Cardiac septum (tissue), 1 donor: Measurements from ENCODE around the gene MAGOH. TPM values are rescaled to one million over a fixed set of nuclear protein-coding genes. Genes with fewer than 3 reads are reported as not detected.
"Not testable (repeated sequence)": the region's sequence is repeated elsewhere in the genome, so short reads cannot be mapped to it uniquely, and the experiment has no call there.

ENCODE experiments used
- DNase-seq: peaks from one replicate; pipeline ENCODE4 v3.0.0-alpha.2; 2020; ENCODE audit warnings: low spot score
- intact Hi-C: fragments of 100-400 bp; cut with DNase I; formaldehyde crosslinking; loops from one replicate; pipeline ENCODE4 v1.14.0; 2022
- total RNA-seq: library from RNA; stranded (reverse); fragmentation: NEBNext Ultra II Directional; extraction: Animal tissue kit (Norgen Biotek cat#: 25700); gene quantifications from one replicate; pipeline ENCODE4 v1.2.1, GENCODE V29; 2021
- donor health status: DM: no; HTN: no; CAD: no.

The MAGOH gene
- total RNA-seq, 1 donor from 2014 or later: 21.9 TPM

DNA sequence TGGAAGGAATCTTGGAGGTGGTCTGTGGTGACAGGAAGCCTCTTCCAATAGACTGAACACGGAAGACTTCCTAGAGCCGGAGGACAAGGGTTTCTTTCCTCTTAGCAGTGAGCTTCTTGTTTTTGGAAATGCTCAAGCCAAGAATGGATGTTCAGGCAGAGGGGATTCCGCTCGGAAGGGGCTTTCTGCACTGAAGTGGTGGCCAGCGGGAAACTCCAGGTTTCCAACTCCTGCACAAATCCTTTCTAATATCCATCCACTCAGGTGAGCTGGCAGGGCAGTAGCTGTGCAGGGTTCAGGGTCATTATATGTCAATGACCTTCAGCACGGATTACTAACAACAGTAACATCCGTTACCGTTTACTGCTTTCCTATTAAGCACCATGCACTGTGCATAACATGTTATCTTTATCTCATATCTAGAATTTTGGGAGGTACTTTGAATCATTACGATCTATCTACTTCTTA lies 42.3 kb downstream of the MAGOH start:
- intact Hi-C loops: no loop called here
- no peak for DNase-seq

DNA sequence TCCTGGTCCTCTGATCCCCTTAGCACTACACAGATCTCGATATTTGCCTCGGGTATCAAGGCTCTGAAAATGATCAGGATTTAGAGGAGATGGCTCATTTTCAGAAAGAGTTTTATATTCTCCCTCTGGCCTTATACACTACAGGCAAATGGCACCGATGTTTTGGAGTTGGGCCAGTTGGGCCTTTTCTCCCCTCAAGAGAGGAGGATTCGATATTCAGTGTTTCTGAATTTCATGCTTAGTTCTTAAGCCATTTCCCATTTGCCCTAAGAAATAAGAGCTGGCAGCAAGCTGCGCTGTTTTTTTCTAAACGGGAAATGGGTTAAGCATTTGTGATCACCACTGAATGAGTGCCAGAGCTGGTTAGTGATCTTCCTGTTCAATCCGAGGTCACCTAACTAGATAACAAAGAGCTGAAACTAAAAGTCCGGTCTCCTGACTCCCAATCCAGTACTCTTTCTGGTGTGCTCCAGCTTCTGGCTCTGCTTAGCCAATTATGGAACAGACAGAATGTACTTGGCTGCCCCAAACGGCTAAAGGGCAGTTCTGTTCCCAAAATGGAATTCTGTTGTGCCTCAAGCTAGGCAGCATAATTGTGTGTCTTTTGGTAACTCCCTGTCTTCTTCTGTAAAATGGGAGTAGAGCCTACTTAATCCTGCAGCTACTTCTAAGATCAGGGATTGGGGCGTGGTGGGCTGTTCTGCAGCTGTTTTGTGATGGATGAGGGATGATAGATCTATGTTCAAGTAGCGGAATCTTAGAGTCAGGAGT lies 42.9 kb downstream of the MAGOH start:
- intact Hi-C loops: no loop called here
- no peak for DNase-seq

DNA sequence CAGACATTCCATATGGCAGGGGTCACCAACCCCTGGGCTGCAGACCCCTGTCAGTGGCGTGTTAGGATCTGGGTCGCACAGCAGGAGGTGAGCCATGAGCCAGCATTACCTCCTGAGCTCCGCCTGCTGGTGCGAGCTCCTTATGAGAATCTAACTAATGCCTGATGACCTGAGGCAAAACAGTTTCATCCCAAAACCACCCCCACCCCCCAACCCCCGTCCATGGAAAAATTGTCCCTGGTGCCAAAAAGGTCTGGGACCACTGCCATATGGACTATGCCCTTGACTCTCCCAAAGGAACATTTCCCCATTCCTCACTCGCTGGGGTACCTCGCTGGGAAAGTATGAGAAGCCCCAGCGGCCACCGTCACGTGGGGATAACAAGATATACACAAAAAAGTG lies 48.1 kb downstream of the MAGOH start:
- intact Hi-C loops: no loop called here
- no peak for DNase-seq

DNA sequence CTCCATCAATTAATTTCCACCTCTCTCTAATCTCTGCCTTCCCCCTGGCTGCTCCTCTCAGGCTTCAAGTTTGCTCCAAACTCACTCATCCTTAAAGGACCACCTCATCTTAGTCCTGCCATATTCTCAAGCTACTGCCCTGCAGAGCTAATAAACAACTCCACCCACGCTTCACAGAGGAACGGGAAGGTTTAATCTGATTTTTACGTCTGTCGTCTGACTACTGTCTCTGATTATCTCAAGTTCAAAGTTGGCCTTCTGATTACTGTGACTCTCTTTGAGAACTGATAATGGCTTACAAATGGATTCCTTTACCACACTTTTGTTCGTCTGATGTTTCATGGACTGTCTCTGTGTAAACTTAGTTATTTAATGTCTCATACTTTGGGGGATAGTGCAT lies 49.3 kb downstream of the MAGOH start:
- no peak for DNase-seq
- intact Hi-C loops: loop anchor here (10.0 kb wide), 2 partner anchors 354 to 484 kb away; no protein-coding TSS in a partner anchor

- DNase-seq: no peak
- intact Hi-C loops: loop anchor here (10.0 kb wide), 2 partner anchors 353 to 483 kb away; no protein-coding TSS in a partner anchor
These were observed 50.2 kb downstream of the MAGOH start for GRCh38 chr1:53188099-53188498.

DNA sequence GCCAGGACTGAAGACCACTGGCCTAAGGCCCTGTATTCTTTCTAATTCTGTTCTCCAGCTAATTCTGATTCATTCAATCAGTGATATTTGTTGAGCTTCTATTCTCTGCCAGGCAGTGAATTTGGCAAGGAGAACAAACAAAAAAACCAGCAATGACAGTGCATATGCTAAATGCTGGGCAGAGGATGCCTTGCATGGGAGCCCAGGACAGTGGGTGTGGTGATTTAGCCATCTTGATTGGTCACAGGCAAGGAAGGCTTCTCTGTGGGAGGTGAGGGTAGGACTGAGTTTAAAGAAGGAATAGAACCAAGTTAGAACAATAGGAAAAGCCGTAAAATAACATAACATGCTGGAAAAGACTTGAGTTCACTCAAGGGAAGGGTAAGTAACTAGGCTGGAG lies 50.9 kb downstream of the MAGOH start:
- intact Hi-C loops: loop anchor here (10.0 kb wide), 2 partner anchors 353 to 483 kb away; no protein-coding TSS in a partner anchor
- DNase-seq: no peak

GRCh38 chr1:53186533-53186932 lies 51.8 kb downstream of the MAGOH start:
- intact Hi-C loops: loop anchor here (10.0 kb wide), 2 partner anchors 352 to 482 kb away; no protein-coding TSS in a partner anchor
- DNase-seq: no peak

DNA sequence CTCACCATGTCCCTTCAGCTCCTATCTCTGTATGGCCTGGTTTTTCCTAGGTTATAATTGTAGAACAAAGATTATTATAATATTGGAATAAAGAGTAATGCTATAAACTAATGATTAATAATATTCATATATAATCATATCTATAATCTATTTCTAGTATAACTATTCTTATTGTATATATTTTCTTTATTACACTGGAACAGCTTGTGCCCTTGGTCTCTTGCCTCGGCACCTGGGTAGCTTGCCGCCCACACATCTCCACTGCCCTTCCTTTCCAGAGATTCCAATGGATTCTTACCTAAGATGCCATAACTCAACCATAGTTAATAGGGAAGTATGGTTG lies 52.4 kb downstream of the MAGOH start:
- not testable (repeated sequence) for DNase-seq
- intact Hi-C loops: loop anchor here (10.0 kb wide), 2 partner anchors 351 to 481 kb away; no protein-coding TSS in a partner anchor

DNA sequence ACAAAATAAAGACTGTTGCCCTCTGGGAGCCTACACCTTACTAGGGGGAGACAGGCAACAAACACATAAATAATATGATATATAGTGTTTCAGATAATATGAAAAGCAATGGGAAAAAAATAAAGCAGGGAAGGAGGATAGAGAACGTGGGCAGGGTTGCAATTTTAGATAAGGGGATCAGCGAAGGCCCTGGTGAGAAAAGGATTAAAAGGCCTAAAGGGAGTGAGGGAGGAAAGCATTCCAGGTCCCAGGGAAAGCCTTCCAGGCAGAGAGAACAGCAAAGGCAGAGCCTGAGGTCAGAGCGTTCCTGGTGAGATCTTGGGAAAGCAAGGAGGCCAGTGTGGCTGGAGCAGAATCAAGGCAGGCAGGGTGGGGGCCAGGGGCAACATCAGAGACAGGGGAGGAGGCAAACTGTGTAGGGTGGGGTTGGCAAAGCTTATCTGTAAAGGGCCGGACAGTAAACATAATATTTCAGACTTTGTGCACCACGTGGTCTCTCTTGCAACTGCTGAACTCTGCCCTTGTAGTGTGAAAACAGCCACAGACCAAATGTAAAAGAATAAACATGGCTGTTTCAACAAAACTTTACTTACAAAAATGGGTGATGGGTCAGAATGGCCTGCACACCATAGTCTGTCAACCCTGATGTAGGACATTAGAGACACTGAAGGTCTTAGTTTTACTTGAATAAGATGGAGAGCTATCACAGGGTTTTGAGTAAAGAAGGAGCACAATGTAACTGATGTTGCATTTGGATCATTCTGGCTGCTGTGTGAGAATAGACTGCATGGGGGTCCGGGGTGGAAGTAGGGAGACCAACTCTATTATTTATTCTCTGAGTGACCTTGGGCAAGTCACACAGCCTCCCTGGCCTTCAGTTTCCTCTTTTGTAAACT lies 55.0 kb downstream of the MAGOH start:
- no peak for DNase-seq
- intact Hi-C loops: loop anchor here (5.0 to 10.0 kb wide), 3 partner anchors 116 to 479 kb away; no protein-coding TSS in a partner anchor

DNA sequence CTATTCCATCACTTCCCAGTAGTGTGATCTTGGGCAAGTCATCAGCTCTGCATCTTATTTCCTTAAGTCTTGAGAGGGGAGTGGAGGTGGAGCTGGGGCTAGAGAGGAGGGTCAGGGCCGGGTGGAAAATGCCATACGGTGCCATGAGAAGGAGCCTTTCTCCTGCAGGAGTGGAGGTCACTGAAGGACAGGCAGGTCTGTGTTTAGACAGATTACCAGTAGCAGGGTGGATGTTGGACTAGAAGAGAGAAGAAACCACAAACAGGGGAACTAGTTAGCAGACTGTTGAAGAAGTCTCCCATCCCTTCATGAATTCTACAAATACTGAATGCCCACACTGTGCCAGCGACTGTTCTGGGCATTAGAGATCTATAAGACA lies 55.6 kb downstream of the MAGOH start:
- intact Hi-C loops: loop anchor here (5.0 to 10.0 kb wide), 3 partner anchors 115 to 478 kb away; no protein-coding TSS in a partner anchor
- DNase-seq: no peak

DNA sequence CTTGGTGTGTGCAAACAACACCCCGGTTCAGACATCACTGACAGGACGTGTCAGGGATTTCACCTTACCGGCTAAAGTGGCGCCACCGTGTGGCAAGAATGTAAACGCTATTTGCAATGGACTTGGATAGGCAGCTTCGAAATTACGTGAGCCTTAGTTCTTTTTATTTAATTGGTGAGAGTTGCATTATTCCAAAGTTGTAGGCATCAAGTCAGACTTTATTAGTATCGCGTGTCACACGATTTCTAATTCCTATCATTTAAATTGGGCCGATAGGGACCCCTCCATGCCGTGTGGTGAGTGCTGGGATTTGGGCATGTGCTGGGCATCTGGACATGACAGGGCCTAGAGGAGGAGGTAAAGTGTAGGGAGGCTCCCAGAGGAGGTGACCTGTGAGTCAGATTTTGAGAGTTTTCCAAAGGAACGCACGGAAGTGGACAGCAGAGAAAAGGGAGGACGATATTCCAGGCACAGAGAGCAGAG lies 56.2 kb downstream of the MAGOH start:
- intact Hi-C loops: loop anchor here (5.0 to 10.0 kb wide), 3 partner anchors 115 to 477 kb away; no protein-coding TSS in a partner anchor
- peak; percentile 92 for DNase-seq

- intact Hi-C loops: loop anchor here (5.0 to 10.0 kb wide), 3 partner anchors 114 to 476 kb away; no protein-coding TSS in a partner anchor
- no peak for DNase-seq
These were observed 57.4 kb downstream of the MAGOH start for GRCh38 chr1:53180951-53181350.

- no peak for DNase-seq
- intact Hi-C loops: loop anchor here (5.0 to 10.0 kb wide), 3 partner anchors 113 to 475 kb away; no protein-coding TSS in a partner anchor
These were observed 58.1 kb downstream of the MAGOH start for GRCh38 chr1:53180226-53180625.

Other genes with a start within 250 kb of the MAGOH start
- 19.4 TPM for gene PODN, start 176.3 kb downstream of the MAGOH start, total RNA-seq
- 0.43 TPM for gene SLC1A7, start 95.9 kb downstream of the MAGOH start, total RNA-seq
- gene CPT2, start 41.7 kb downstream of the MAGOH start, total RNA-seq: 20.4 TPM
- gene CZIB, start 17.9 kb downstream of the MAGOH start, total RNA-seq: 46.0 TPM
- gene LRP8, start 89.6 kb upstream of the MAGOH start, total RNA-seq: 2.3 TPM
- not detected for gene DMRTB1, start 220.9 kb upstream of the MAGOH start, total RNA-seq